ENCODE data around the gene RPS6KA5.
"Not testable (repeated sequence)": the region's sequence is repeated elsewhere in the genome, so short reads cannot be mapped to it uniquely, and the experiment has no call there.

Gene RPS6KA5

GRCh38 chr14:90842726-90843125, 217.7 kb downstream of the RPS6KA5 start:
- no peak for TF ChIP-seq CTCF (IDR thresholded peaks at IDR 0.05; ENCODE audit: low read depth, low read length, missing control alignments)
- no peaks in the 10 kb centered on the region for H3K27me3 ChIP-seq (replicated peaks)
- no peak for DNase-seq
- no peak overlapping the region for H3K27ac ChIP-seq
- in situ Hi-C loops (cut with HindIII; ENCODE audit: low pct_ligation_motif_present, low sequenced_read_pairs): no loop called here
- no peak overlapping the region for H3K4me3 ChIP-seq (ENCODE audit: low read depth, low read length)
- H3K36me3 ChIP-seq (replicated peaks): no peaks in the 10 kb centered on the region

GRCh38 chr14:90840667-90841066, 219.8 kb downstream of the RPS6KA5 start:
- in situ Hi-C loops (cut with HindIII; ENCODE audit: low pct_ligation_motif_present, low sequenced_read_pairs); H3K36me3 ChIP-seq (replicated peaks); H3K4me3 ChIP-seq (ENCODE audit: low read depth, low read length); DNase-seq; H3K27me3 ChIP-seq (replicated peaks); H3K27ac ChIP-seq: not testable (repeated sequence)

GRCh38 chr14:90839889-90840266, 220.6 kb downstream of the RPS6KA5 start:
- TF ChIP-seq CTCF (IDR thresholded peaks at IDR 0.05; ENCODE audit: low read depth, low read length, missing control alignments): no peak
- Histone ChIP-seq H3K4me3 (ENCODE audit: low read depth, low read length) (no peak overlapping the region), H3K27me3 (replicated peaks) (no peaks in the 10 kb centered on the region), H3K36me3 (replicated peaks) (no peaks in the 10 kb centered on the region), H3K27ac (no peak overlapping the region)
- in situ Hi-C loops (cut with HindIII; ENCODE audit: low pct_ligation_motif_present, low sequenced_read_pairs): no loop called here
- no peak for DNase-seq

- H3K36me3 ChIP-seq (replicated peaks): no peaks in the 10 kb centered on the region
- no peak for DNase-seq
- no peaks in the 10 kb centered on the region for H3K27me3 ChIP-seq (replicated peaks)
- no peak overlapping the region for H3K27ac ChIP-seq
- in situ Hi-C loops (cut with HindIII; ENCODE audit: low pct_ligation_motif_present, low sequenced_read_pairs): no loop called here
- no peak for TF ChIP-seq CTCF (IDR thresholded peaks at IDR 0.05; ENCODE audit: low read depth, low read length, missing control alignments)
- H3K4me3 ChIP-seq (ENCODE audit: low read depth, low read length): no peak overlapping the region
Measured at GRCh38 chr14:90839024-90839888, 221.2 kb downstream of the RPS6KA5 start.

- H3K36me3 ChIP-seq (replicated peaks); H3K27ac ChIP-seq; in situ Hi-C loops (cut with HindIII; ENCODE audit: low pct_ligation_motif_present, low sequenced_read_pairs): not testable (repeated sequence)
Measured at GRCh38 chr14:90838531-90838930, 221.9 kb downstream of the RPS6KA5 start.

GRCh38 chr14:90837355-90837754, 223.1 kb downstream of the RPS6KA5 start:
- H3K27ac ChIP-seq: no peak overlapping the region
- no peak overlapping the region for H3K4me3 ChIP-seq (ENCODE audit: low read depth, low read length)
- H3K36me3 ChIP-seq (replicated peaks): no peaks in the 10 kb centered on the region
- no peak for TF ChIP-seq CTCF (IDR thresholded peaks at IDR 0.05; ENCODE audit: low read depth, low read length, missing control alignments)
- in situ Hi-C loops (cut with HindIII; ENCODE audit: low pct_ligation_motif_present, low sequenced_read_pairs): no loop called here
- no peaks in the 10 kb centered on the region for H3K27me3 ChIP-seq (replicated peaks)
- no peak for DNase-seq

More at GRCh38 chr14:90838531-90838930, 221.9 kb downstream of the RPS6KA5 start:
- not testable (repeated sequence) for DNase-seq; H3K4me3 ChIP-seq (ENCODE audit: low read depth, low read length); H3K27me3 ChIP-seq (replicated peaks)

GRCh38 chr14:90836692-90837063, 223.8 kb downstream of the RPS6KA5 start:
- in situ Hi-C loops (cut with HindIII; ENCODE audit: low pct_ligation_motif_present, low sequenced_read_pairs): no loop called here

More at GRCh38 chr14:90836692-90837063, 223.8 kb downstream of the RPS6KA5 start:
- H3K27ac ChIP-seq: no peak overlapping the region
- no peak overlapping the region for H3K4me3 ChIP-seq (ENCODE audit: low read depth, low read length)
- DNase-seq: no peak
- H3K36me3 ChIP-seq (replicated peaks): no peaks in the 10 kb centered on the region
- TF ChIP-seq CTCF (IDR thresholded peaks at IDR 0.05; ENCODE audit: low read depth, low read length, missing control alignments): no peak
- no peaks in the 10 kb centered on the region for H3K27me3 ChIP-seq (replicated peaks)

Measured in brain microvascular endothelial cell (primary cell).